Activated CD8-positive, alpha-beta memory T cell treated with anti-CD3 and anti-CD28 coated beads for 1 hour (primary cell): ENCODE data around the gene LIMS1.
"Not testable (repeated sequence)": the region's sequence is repeated elsewhere in the genome, so short reads cannot be mapped to it uniquely, and the experiment has no call there.

Experiments used
- DNase-seq, 2 donors: peaks; one replicate each; pipeline ENCODE4 v3.0.0-alpha.2; 2020; ENCODE audit warnings: low read depth in 1 of 2; ENCODE audit errors: extremely low read depth in 1 of 2

The LIMS1 gene

GRCh38 chr2:108632332-108633160 lies 98.3 kb downstream of the LIMS1 start:
- no peak for DNase-seq

GRCh38 chr2:108633409-108633808 lies 99.1 kb downstream of the LIMS1 start:
- no peak for DNase-seq

- no peak for DNase-seq
Measured at GRCh38 chr2:108634011-108634410, 99.7 kb downstream of the LIMS1 start.

GRCh38 chr2:108634576-108635160 lies 100.4 kb downstream of the LIMS1 start:
- no peak for DNase-seq

GRCh38 chr2:108635630-108636354 lies 101.5 kb downstream of the LIMS1 start:
- no peak for DNase-seq

- DNase-seq, result no peak
Measured at GRCh38 chr2:108637304-108637669, 103.0 kb downstream of the LIMS1 start.

- no peak for DNase-seq
Measured at GRCh38 chr2:108640731-108641130, 106.5 kb downstream of the LIMS1 start.

- DNase-seq, result no peak
Measured at GRCh38 chr2:108641756-108642155, 107.5 kb downstream of the LIMS1 start.

GRCh38 chr2:108643261-108643849 lies 109.1 kb downstream of the LIMS1 start:
- DNase-seq, result no peak

- not testable (repeated sequence) for DNase-seq
Measured at GRCh38 chr2:108643862-108644261, 109.6 kb downstream of the LIMS1 start.

GRCh38 chr2:108644446-108644845 lies 110.2 kb downstream of the LIMS1 start:
- not testable (repeated sequence) for DNase-seq

- not testable (repeated sequence) for DNase-seq
Measured at GRCh38 chr2:108648796-108649195, 114.5 kb downstream of the LIMS1 start.

GRCh38 chr2:108650465-108650864 lies 116.2 kb downstream of the LIMS1 start:
- not testable (repeated sequence) for DNase-seq

- not testable (repeated sequence) for DNase-seq
Measured at GRCh38 chr2:108651468-108651867, 117.2 kb downstream of the LIMS1 start.

GRCh38 chr2:108652187-108652931 lies 118.1 kb downstream of the LIMS1 start:
- DNase-seq, result not testable (repeated sequence)

- DNase-seq, result not testable (repeated sequence)
Measured at GRCh38 chr2:108653425-108653824, 119.2 kb downstream of the LIMS1 start.

- DNase-seq, result not testable (repeated sequence)
Measured at GRCh38 chr2:108653849-108654248, 119.6 kb downstream of the LIMS1 start.

GRCh38 chr2:108654521-108655125 lies 120.4 kb downstream of the LIMS1 start:
- DNase-seq, result not testable (repeated sequence)

- not testable (repeated sequence) for DNase-seq
Measured at GRCh38 chr2:108655270-108655669, 121.0 kb downstream of the LIMS1 start.

GRCh38 chr2:108656282-108656681 lies 122.0 kb downstream of the LIMS1 start:
- DNase-seq, result not testable (repeated sequence)
